VCaP (cell line): ENCODE results near the gene CHIT1.

Source experiments
- H3K27ac ChIP-seq: fragments of 450-650 bp; 2 replicates; pipeline ENCODE4 v1.5.1; 2017
- CTCF ChIP-seq: fragments of 450-650 bp; conservative IDR thresholded peaks from 2 replicates; pipeline ENCODE4 v1.5.1; 2017; ENCODE audit warnings: mild to moderate bottlenecking, moderate library complexity

The CHIT1 gene

GRCh38 chr1:203167026-203167912, 62.2 kb downstream of the CHIT1 start:
- no peak overlapping the region for H3K27ac ChIP-seq
- no peak for TF ChIP-seq CTCF

GRCh38 chr1:203166192-203166940, 63.1 kb downstream of the CHIT1 start:
- TF ChIP-seq CTCF = no peak; the same call in 1 of the 2 replicates
- no peak overlapping the region for H3K27ac ChIP-seq
